ENCODE results near the gene NUDT8.
A peak's percentile ranks its signal among the peaks of the same experiment; 100 is the strongest.
"Not testable (repeated sequence)": the region's sequence is repeated elsewhere in the genome, so short reads cannot be mapped to it uniquely, and the experiment has no call there.

Gene NUDT8

GRCh38 chr11:67588899-67589415, 40.8 kb downstream of the NUDT8 start:
- DNase-seq (ENCODE audit: low read depth): not testable (repeated sequence)

- DNase-seq (ENCODE audit: low read depth): no peak
These were observed 41.6 kb downstream of the NUDT8 start for GRCh38 chr11:67588136-67588503.

- no peak for DNase-seq (ENCODE audit: low read depth)
These were observed 43.0 kb downstream of the NUDT8 start for GRCh38 chr11:67586568-67587250.

DNA sequence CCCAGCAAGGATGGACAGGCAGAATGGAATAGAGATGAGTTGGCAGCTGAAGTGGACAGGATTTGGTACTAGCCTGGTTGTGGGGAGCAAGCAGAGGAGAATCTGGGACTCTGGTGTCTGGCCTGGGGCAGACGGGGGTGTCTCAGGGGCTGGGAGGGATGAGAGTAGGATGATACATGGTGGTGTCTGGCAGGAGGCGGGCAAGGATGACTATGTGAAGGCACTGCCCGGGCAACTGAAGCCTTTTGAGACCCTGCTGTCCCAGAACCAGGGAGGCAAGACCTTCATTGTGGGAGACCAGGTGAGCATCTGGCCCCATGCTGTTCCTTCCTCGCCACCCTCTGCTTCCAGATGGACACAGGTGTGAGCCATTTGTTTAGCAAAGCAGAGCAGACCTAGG, 43.8 kb downstream of the NUDT8 start:
- DNase-seq (ENCODE audit: low read depth): no peak

- DNase-seq (ENCODE audit: low read depth): no peak
These were observed 44.6 kb downstream of the NUDT8 start for GRCh38 chr11:67584881-67585873.

DNA sequence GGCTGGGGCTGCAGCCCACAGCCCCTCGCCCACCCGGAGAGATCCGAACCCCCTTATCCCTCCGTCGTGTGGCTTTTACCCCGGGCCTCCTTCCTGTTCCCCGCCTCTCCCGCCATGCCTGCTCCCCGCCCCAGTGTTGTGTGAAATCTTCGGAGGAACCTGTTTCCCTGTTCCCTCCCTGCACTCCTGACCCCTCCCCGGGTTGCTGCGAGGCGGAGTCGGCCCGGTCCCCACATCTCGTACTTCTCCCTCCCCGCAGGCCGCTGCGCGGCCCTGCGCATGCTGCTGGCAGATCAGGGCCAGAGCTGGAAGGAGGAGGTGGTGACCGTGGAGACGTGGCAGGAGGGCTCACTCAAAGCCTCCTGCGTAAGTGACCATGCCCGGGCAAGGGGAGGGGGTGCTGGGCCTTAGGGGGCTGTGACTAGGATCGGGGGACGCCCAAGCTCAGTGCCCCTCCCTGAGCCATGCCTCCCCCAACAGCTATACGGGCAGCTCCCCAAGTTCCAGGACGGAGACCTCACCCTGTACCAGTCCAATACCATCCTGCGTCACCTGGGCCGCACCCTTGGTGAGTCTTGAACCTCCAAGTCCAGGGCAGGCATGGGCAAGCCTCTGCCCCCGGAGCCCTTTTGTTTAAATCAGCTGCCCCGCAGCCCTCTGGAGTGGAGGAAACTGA, 45.4 kb downstream of the NUDT8 start:
- DNase-seq (ENCODE audit: low read depth): no peak

GRCh38 chr11:67583247-67584204, 46.2 kb downstream of the NUDT8 start, which contains the start of gene GSTP1:
GSTP1 (plus strand) TSS chr11:67583812; CDS start chr11:67583844, 32 bp downstream.
- peak; percentile 84 for DNase-seq (ENCODE audit: low read depth)

DNA sequence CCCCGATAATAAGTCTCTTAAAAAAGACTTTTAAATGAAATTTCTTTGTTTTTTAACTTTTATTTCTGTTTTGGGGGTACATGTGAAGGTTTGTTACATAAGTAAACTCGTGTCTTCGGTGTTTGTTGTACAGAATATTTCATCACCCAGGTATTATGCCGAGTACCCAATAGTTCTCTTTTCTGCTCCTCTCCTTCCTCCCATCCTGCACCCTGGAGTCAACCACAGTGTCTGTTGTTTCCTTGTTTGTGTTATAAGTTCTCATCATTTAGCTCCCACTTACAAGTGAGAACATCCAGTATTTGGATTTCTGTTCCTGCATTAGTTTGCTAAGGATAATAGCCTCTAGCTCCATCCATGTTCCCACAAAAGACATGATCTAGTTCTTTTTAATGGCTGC, 47.7 kb downstream of the NUDT8 start:
- no peak for DNase-seq (ENCODE audit: low read depth)

DNA sequence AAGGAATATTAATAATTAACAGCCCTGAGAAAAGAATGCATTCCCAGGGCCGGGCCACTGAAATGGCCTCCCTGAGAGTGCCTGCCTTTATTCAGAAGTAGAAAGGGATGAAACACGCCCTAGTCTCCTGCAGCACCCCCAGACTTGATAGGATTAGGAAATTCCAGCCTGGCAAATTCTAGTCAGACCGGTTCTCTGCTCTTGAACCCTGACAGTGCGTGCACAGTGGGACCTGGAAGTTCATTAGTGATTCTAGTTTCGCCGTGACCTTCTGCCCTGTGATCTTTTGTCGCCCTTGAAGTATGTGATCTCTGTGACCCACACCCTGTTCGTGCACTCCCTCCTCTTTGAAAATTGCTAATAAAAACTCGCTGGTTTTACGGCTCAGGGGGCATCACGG, 48.3 kb downstream of the NUDT8 start:
- DNase-seq (ENCODE audit: low read depth): no peak

DNA sequence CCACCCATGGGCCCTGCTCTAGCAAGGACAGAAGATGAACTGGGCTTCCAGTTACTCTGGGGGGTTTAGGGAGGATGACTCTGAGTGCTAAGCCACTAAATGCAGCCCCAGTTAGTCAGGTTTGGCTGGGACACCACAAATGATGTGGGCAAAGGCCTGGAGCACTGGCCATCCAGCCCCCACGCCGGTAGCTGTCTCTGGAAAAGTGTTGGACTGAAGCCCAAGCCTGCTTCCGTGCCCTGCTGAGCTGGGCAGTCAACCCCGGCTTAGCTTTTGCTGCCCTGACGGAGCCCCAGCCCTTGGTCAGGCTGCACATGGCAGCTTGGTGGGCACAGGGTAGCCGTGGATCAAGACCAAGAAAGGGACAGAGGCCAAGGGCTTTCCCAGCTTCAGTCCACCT, 51.8 kb downstream of the NUDT8 start:
- DNase-seq (ENCODE audit: low read depth): no peak
